Measurements from ENCODE around the gene RCL1.

DNA sequence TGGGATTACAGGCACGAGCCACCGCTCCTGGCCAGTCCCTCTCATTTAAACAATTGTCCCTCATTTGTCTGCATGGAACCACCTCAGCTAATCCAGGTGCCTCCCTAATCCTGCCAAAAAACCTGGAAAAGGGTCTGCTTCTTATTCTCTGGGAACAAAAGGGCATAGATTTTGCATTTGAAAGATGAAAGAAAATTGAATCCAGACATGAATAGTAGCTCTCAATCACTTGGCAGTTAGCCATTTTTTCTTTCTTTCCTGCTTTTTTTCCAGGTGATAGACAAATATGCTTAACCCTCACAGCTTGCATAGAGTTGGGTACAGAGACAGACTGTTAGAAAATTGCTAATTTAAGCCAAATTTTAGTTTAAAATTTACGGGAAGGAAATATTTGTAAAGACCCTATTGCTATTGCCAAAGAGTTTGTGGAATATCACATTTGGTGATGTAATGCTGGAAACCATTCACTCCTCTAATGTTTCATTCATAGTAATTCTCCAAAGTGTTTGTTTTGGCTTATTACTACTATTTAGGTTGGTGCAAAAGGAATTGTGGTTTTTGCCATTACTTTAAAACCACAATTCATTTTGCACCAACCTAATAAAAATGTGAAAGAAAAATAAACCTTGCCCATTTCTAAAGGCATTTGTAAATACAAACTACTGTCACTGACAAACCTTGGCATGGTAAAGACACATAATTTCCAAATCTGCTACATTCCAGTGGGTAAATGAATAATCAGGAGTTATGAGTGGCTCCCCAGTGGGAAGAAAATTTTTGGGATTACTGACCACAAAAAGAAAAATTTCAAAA lies 111.8 kb downstream of the RCL1 start:
- TF ChIP-seq CTCF (IDR thresholded peaks at IDR 0.05; ENCODE audit: low read length) (no peak), EZH2 (IDR thresholded peaks at IDR 0.05; ENCODE audit: borderline replicate concordance, low read length) (no peak)
